ENCODE data around the gene C17orf50. TPM values are rescaled to one million over a fixed set of nuclear protein-coding genes. Genes with fewer than 3 reads are reported as not detected.
A peak's percentile ranks its signal among the peaks of the same experiment; 100 is the strongest.

Gene C17orf50
- total and polyA plus RNA-seq, 8 donors = 0.12 to 0.28 (median 0.17) TPM; not detected in 5

- no peaks in the 10 kb centered on the region for H3K9me3 ChIP-seq
- peaks cover 8 to 22% (median 19%) of the 10 kb centered on the region in 3 donors for H3K4me1 ChIP-seq
- WGBS, 2 donors = 0 to 1% methylated on average over 20 to 24 of the region's 24 CpGs
- H3K27me3 ChIP-seq = no peaks in the 10 kb centered on the region
- ATAC-seq = peak; percentile 11 to 20 (median 15)
- peak overlapping the region; percentile 59 to 82 (median 72) for H3K4me3 ChIP-seq
- no peak for DNase-seq
- TF ChIP-seq, protein P1, sequence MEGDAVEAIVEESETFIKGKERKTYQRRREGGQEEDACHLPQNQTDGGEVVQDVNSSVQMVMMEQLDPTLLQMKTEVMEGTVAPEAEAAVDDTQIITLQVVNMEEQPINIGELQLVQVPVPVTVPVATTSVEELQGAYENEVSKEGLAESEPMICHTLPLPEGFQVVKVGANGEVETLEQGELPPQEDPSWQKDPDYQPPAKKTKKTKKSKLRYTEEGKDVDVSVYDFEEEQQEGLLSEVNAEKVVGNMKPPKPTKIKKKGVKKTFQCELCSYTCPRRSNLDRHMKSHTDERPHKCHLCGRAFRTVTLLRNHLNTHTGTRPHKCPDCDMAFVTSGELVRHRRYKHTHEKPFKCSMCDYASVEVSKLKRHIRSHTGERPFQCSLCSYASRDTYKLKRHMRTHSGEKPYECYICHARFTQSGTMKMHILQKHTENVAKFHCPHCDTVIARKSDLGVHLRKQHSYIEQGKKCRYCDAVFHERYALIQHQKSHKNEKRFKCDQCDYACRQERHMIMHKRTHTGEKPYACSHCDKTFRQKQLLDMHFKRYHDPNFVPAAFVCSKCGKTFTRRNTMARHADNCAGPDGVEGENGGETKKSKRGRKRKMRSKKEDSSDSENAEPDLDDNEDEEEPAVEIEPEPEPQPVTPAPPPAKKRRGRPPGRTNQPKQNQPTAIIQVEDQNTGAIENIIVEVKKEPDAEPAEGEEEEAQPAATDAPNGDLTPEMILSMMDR (IDR thresholded peaks at IDR 0.05) = no peak
- FAIRE-seq = no peak
- peak overlapping the region; percentile 75 to 92 (median 89) for H3K27ac ChIP-seq
- intact Hi-C loops (cut with DNase I) = no loop called here
- H3K36me3 ChIP-seq = no peaks in the 10 kb centered on the region
These were observed 49.3 kb downstream of the C17orf50 start for GRCh38 chr17:35809855-35810461.

DNA sequence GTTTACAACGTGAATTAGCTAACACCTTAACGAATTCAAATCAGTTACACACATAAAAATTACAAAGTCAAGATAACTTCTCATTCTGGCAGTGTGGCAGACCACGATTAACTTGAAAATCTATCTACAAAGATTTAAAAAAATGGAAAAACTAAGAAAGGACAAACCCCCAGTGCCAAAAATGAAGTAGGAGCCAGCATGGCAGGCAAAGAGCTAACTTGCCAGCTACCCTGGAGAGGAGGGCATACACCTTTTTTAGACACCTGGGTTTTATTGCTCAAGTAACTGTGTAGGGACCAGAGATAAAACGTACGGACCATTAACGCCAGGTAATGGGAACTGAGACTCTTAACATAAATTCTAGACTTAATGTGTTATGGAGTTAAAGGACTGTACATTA lies 51.1 kb downstream of the C17orf50 start:
- DNase-seq (no peak), ATAC-seq (no peak), FAIRE-seq (no peak)
- intact Hi-C loops (cut with DNase I) = no loop called here
- no peak overlapping the region for H3K4me3 ChIP-seq
- TF ChIP-seq, protein P1 (IDR thresholded peaks at IDR 0.05) = no peak
- H3K27me3 ChIP-seq = no peaks in the 10 kb centered on the region
- no peaks in the 10 kb centered on the region for H3K36me3 ChIP-seq
- peaks cover 8 to 22% (median 19%) of the 10 kb centered on the region in 3 donors for H3K4me1 ChIP-seq
- no peak overlapping the region for H3K27ac ChIP-seq
- 76 to 77% methylated on average over 6 of the region's 6 CpGs for WGBS, 2 donors
- H3K9me3 ChIP-seq = no peaks in the 10 kb centered on the region

GRCh38 chr17:35812456-35812855 lies 51.8 kb downstream of the C17orf50 start:
- Histone ChIP-seq H3K36me3 (peaks cover 0 to under 1% (median 0%) of the 10 kb centered on the region in 3 donors), H3K9me3 (no peaks in the 10 kb centered on the region), H3K27ac (no peak overlapping the region), H3K27me3 (no peaks in the 10 kb centered on the region), H3K4me3 (no peak overlapping the region), H3K4me1 (peaks cover 14 to 29% (median 26%) of the 10 kb centered on the region in 3 donors)
- TF ChIP-seq, protein P1 (IDR thresholded peaks at IDR 0.05) = no peak
- ATAC-seq (no peak), FAIRE-seq (no peak), DNase-seq (no peak)
- intact Hi-C loops (cut with DNase I) = no loop called here
- WGBS, 2 donors = 93 to 95% methylated on average over 5 of the region's 5 CpGs

Other genes with a start within 250 kb of the C17orf50 start
- under 1 TPM; 0.08 to 0.95 (median 0.38) TPM for gene SLFN12L, start 223.2 kb upstream of the C17orf50 start, total RNA-seq
- under 1 TPM in 1 of 2 donors, not detected in 1; 0.19 TPM for gene SLFN12L, start 223.2 kb upstream of the C17orf50 start, polyA plus RNA-seq
- not detected for gene SLFN14, start 200.1 kb upstream of the C17orf50 start, total RNA-seq
- not detected for gene SLFN14, start 200.1 kb upstream of the C17orf50 start, polyA plus RNA-seq
- gene PEX12, start 182.3 kb upstream of the C17orf50 start, total RNA-seq = 1 to 10 TPM; 2.0 to 3.5 (median 2.4) TPM
- 1 to 10 TPM; 1.1 to 2.3 TPM for gene PEX12, start 182.3 kb upstream of the C17orf50 start, polyA plus RNA-seq
- gene AP2B1, start 173.6 kb upstream of the C17orf50 start, total RNA-seq = 10 to 100 TPM; 32.6 to 83.2 (median 52.4) TPM
- 10 to 100 TPM; 21.2 to 26.6 TPM for gene AP2B1, start 173.6 kb upstream of the C17orf50 start, polyA plus RNA-seq
- 1 to 10 TPM; 3.1 to 4.9 (median 4.0) TPM for gene RASL10B, start 29.2 kb upstream of the C17orf50 start, total RNA-seq
- gene RASL10B, start 29.2 kb upstream of the C17orf50 start, polyA plus RNA-seq = 1 to 10 TPM; 2.5 to 6.3 TPM
- gene GAS2L2, start 7.6 kb upstream of the C17orf50 start, total RNA-seq = under 1 TPM; 0.03 to 0.15 (median 0.07) TPM
- under 1 TPM in 1 of 2 donors, not detected in 1; 0.33 TPM for gene GAS2L2, start 7.6 kb upstream of the C17orf50 start, polyA plus RNA-seq
- 1 to 10 TPM in 2 of 6 donors, under 1 TPM in 4; 0.20 to 2.5 (median 0.78) TPM for gene MMP28, start 34.8 kb downstream of the C17orf50 start, total RNA-seq
- gene MMP28, start 34.8 kb downstream of the C17orf50 start, polyA plus RNA-seq = 1 to 10 TPM; 3.0 to 3.8 TPM
- gene TAF15, start 48.6 kb downstream of the C17orf50 start, total RNA-seq = 10 to 100 TPM; 62.9 to 85.2 (median 69.0) TPM
- gene TAF15, start 48.6 kb downstream of the C17orf50 start, polyA plus RNA-seq = 10 to 100 TPM; 73.5 to 88.1 TPM
- not detected for gene HEATR9, start 108.0 kb downstream of the C17orf50 start, total RNA-seq
- not detected for gene HEATR9, start 108.0 kb downstream of the C17orf50 start, polyA plus RNA-seq
- 1 to 10 TPM in 4 of 6 donors, under 1 TPM in 2; 0.47 to 3.5 (median 2.0) TPM for gene CCL5, start 119.5 kb downstream of the C17orf50 start, total RNA-seq
- gene CCL5, start 119.5 kb downstream of the C17orf50 start, polyA plus RNA-seq = 1 to 10 TPM; 1.5 to 2.1 TPM
- under 1 TPM in 1 of 6 donors, not detected in 5; 0.31 TPM for gene RDM1, start 169.9 kb downstream of the C17orf50 start, total RNA-seq
- gene RDM1, start 169.9 kb downstream of the C17orf50 start, polyA plus RNA-seq = not detected
- not detected for gene LYZL6, start 182.8 kb downstream of the C17orf50 start, total RNA-seq
- not detected for gene LYZL6, start 182.8 kb downstream of the C17orf50 start, polyA plus RNA-seq
- not detected for gene CCL16, start 220.6 kb downstream of the C17orf50 start, total RNA-seq
- gene CCL16, start 220.6 kb downstream of the C17orf50 start, polyA plus RNA-seq = under 1 TPM; 0.14 to 0.30 TPM
- gene CCL14, start 225.8 kb downstream of the C17orf50 start, total RNA-seq = 10 to 100 TPM in 1 of 6 donors, 1 to 10 TPM in 5; 1.9 to 11.5 (median 5.0) TPM
- gene CCL14, start 225.8 kb downstream of the C17orf50 start, polyA plus RNA-seq = 10 to 100 TPM in 1 of 2 donors, 1 to 10 TPM in 1; 5.7 to 53.7 TPM
- under 1 TPM in 3 of 6 donors, not detected in 3; 0.32 to 0.55 (median 0.32) TPM for gene CCL15, start 240.7 kb downstream of the C17orf50 start, total RNA-seq
- gene CCL15, start 240.7 kb downstream of the C17orf50 start, polyA plus RNA-seq = under 1 TPM in 1 of 2 donors, not detected in 1; 0.59 TPM

Data from pancreas (tissue), 10 donors.